OCI-LY1 (cell line): ENCODE data around the gene ATP13A4.

Experiments
- CTCF ChIP-seq: fragments of 200-600 bp; sonication (generic), shearing (Covaris generic); IDR thresholded peaks from 2 replicates; pipeline ENCODE4 v1.5.1; 2017; ENCODE audit warnings: mild to moderate bottlenecking, antibody characterized with exemption, low read length, moderate library complexity, mixed read lengths
- EZH2 ChIP-seq: fragments of 200-600 bp; sonication (generic), shearing (Covaris generic); IDR thresholded peaks from 2 replicates; pipeline ENCODE4 v1.8.0; 2017; ENCODE audit warnings: borderline replicate concordance, mixed run types, mild to moderate bottlenecking, antibody characterized with exemption, low read length, moderate library complexity, mixed read lengths

- no peak for TF ChIP-seq CTCF
- no peak for TF ChIP-seq EZH2
Measured at GRCh38 chr3:193407112-193407511, 147.6 kb downstream of the ATP13A4 start.
